ENCODE results near the gene TMEM92.

TMEM92 gene

DNA sequence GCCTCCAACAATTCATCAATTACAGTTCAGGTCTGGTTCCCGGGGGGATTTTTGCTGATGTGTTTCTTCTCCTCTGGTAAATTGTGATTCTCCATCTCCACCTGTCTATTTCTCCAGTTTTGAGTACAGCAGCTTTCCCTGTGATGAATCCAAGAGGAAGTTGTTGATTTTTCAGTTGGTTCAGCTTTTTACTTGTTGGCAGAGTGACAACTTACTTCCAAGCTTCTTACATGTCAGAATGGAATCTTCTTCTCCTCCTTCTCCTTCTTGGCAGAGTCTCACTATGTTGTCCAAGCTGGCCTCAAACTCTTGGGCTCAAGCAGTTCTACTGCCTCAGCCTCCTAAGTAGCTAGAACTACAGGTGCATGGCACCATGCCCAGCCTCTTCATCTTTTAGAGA is 33.4 kb upstream of the TMEM92 start:
- H3K4me3 ChIP-seq (ENCODE audit: low read length, poor library complexity, severe bottlenecking) = no peak overlapping the region
- H3K27me3 ChIP-seq (ENCODE audit: insufficient read depth, low read length, poor library complexity, severe bottlenecking) = no peaks in the 10 kb centered on the region
- H3K9me3 ChIP-seq (ENCODE audit: insufficient read depth, low read depth, low read length) = no peaks in the 10 kb centered on the region
- TF ChIP-seq EZH2phosphoT487 (IDR thresholded peaks at IDR 0.05; ENCODE audit: borderline replicate concordance) = no peak
- no peaks in the 10 kb centered on the region for H3K79me2 ChIP-seq (ENCODE audit: insufficient read depth, low read length)
- H3K4me1 ChIP-seq (ENCODE audit: insufficient read depth, low read length, poor library complexity, severe bottlenecking) = no peaks in the 10 kb centered on the region
- H2AFZ ChIP-seq (ENCODE audit: low read length) = no peak overlapping the region
- H4K20me1 ChIP-seq (ENCODE audit: insufficient read depth, low read length, poor library complexity, severe bottlenecking) = no peaks in the 10 kb centered on the region
- H3K36me3 ChIP-seq (ENCODE audit: insufficient read depth, low read length) = no peaks in the 10 kb centered on the region
- H3F3A ChIP-seq (ENCODE audit: low read depth) = no peaks in the 10 kb centered on the region
- no peak overlapping the region for H3K9ac ChIP-seq (ENCODE audit: low read depth, low read length, poor library complexity, severe bottlenecking)
- no peaks in the 10 kb centered on the region for H3K9me2 ChIP-seq (replicated peaks; ENCODE audit: low read depth, low read length)
- H3K4me2 ChIP-seq (ENCODE audit: low read depth, low read length, poor library complexity, severe bottlenecking) = no peak overlapping the region

GRCh38 chr17:50241431-50241830 is 32.8 kb upstream of the TMEM92 start:
- no peak overlapping the region for H3K4me3 ChIP-seq (ENCODE audit: low read length, poor library complexity, severe bottlenecking)

GRCh38 chr17:50244771-50245170 is 29.5 kb upstream of the TMEM92 start:
- no peaks in the 10 kb centered on the region for H3K36me3 ChIP-seq (ENCODE audit: insufficient read depth, low read length)
- H3K4me1 ChIP-seq (ENCODE audit: insufficient read depth, low read length, poor library complexity, severe bottlenecking) = no peaks in the 10 kb centered on the region
- no peak overlapping the region for H3K4me3 ChIP-seq (ENCODE audit: low read length, poor library complexity, severe bottlenecking)
- H3K27me3 ChIP-seq (ENCODE audit: insufficient read depth, low read length, poor library complexity, severe bottlenecking) = no peaks in the 10 kb centered on the region
- TF ChIP-seq, protein P1, sequence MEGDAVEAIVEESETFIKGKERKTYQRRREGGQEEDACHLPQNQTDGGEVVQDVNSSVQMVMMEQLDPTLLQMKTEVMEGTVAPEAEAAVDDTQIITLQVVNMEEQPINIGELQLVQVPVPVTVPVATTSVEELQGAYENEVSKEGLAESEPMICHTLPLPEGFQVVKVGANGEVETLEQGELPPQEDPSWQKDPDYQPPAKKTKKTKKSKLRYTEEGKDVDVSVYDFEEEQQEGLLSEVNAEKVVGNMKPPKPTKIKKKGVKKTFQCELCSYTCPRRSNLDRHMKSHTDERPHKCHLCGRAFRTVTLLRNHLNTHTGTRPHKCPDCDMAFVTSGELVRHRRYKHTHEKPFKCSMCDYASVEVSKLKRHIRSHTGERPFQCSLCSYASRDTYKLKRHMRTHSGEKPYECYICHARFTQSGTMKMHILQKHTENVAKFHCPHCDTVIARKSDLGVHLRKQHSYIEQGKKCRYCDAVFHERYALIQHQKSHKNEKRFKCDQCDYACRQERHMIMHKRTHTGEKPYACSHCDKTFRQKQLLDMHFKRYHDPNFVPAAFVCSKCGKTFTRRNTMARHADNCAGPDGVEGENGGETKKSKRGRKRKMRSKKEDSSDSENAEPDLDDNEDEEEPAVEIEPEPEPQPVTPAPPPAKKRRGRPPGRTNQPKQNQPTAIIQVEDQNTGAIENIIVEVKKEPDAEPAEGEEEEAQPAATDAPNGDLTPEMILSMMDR (conservative IDR thresholded peaks at IDR 0.05; ENCODE audit: low read length) = no peak
- H4K20me1 ChIP-seq (ENCODE audit: insufficient read depth, low read length, poor library complexity, severe bottlenecking) = no peaks in the 10 kb centered on the region
- no peaks in the 10 kb centered on the region for H3K9me2 ChIP-seq (replicated peaks; ENCODE audit: low read depth, low read length)
- no peak overlapping the region for H2AFZ ChIP-seq (ENCODE audit: low read length)
- no peaks in the 10 kb centered on the region for H3K79me2 ChIP-seq (ENCODE audit: insufficient read depth, low read length)
- H3F3A ChIP-seq (ENCODE audit: low read depth) = no peaks in the 10 kb centered on the region
- 0 out of 2 replicates have a peak, but pooled peaks cover 7% of the 10 kb centered on the region for H3K9me3 ChIP-seq (ENCODE audit: insufficient read depth, low read depth, low read length)
- H3K4me2 ChIP-seq (ENCODE audit: low read depth, low read length, poor library complexity, severe bottlenecking) = no peak overlapping the region
- H3K9ac ChIP-seq (ENCODE audit: low read depth, low read length, poor library complexity, severe bottlenecking) = no peak overlapping the region

More at GRCh38 chr17:50241431-50241830, 32.8 kb upstream of the TMEM92 start:
- Histone ChIP-seq H3K79me2 (ENCODE audit: insufficient read depth, low read length) (no peaks in the 10 kb centered on the region), H3K9ac (ENCODE audit: low read depth, low read length, poor library complexity, severe bottlenecking) (no peak overlapping the region), H3F3A (ENCODE audit: low read depth) (no peaks in the 10 kb centered on the region), H3K36me3 (ENCODE audit: insufficient read depth, low read length) (no peaks in the 10 kb centered on the region), H3K27me3 (ENCODE audit: insufficient read depth, low read length, poor library complexity, severe bottlenecking) (no peaks in the 10 kb centered on the region), H2AFZ (ENCODE audit: low read length) (no peak overlapping the region), H3K4me1 (ENCODE audit: insufficient read depth, low read length, poor library complexity, severe bottlenecking) (no peaks in the 10 kb centered on the region), H3K9me3 (ENCODE audit: insufficient read depth, low read depth, low read length) (no peaks in the 10 kb centered on the region), H3K9me2 (replicated peaks; ENCODE audit: low read depth, low read length) (no peaks in the 10 kb centered on the region), H3K4me2 (ENCODE audit: low read depth, low read length, poor library complexity, severe bottlenecking) (no peak overlapping the region), H4K20me1 (ENCODE audit: insufficient read depth, low read length, poor library complexity, severe bottlenecking) (no peaks in the 10 kb centered on the region)
- no peak for TF ChIP-seq EZH2phosphoT487 (IDR thresholded peaks at IDR 0.05; ENCODE audit: borderline replicate concordance)
- TF ChIP-seq, protein P1 (conservative IDR thresholded peaks at IDR 0.05; ENCODE audit: low read length) = no peak

GRCh38 chr17:50248255-50248654 is 26.0 kb upstream of the TMEM92 start:
- H3K4me3 ChIP-seq (ENCODE audit: low read length, poor library complexity, severe bottlenecking) = no peak overlapping the region
- H3K9me2 ChIP-seq (replicated peaks; ENCODE audit: low read depth, low read length) = no peaks in the 10 kb centered on the region
- H3K9ac ChIP-seq (ENCODE audit: low read depth, low read length, poor library complexity, severe bottlenecking) = no peak overlapping the region
- no peak for TF ChIP-seq EZH2phosphoT487 (IDR thresholded peaks at IDR 0.05; ENCODE audit: borderline replicate concordance)
- TF ChIP-seq, protein P1 (conservative IDR thresholded peaks at IDR 0.05; ENCODE audit: low read length) = no peak
- H3K79me2 ChIP-seq (ENCODE audit: insufficient read depth, low read length) = no peaks in the 10 kb centered on the region
- H2AFZ ChIP-seq (ENCODE audit: low read length) = no peak overlapping the region
- H4K20me1 ChIP-seq (ENCODE audit: insufficient read depth, low read length, poor library complexity, severe bottlenecking) = no peaks in the 10 kb centered on the region
- H3K4me2 ChIP-seq (ENCODE audit: low read depth, low read length, poor library complexity, severe bottlenecking) = no peak overlapping the region
- no peaks in the 10 kb centered on the region for H3F3A ChIP-seq (ENCODE audit: low read depth)
- H3K27me3 ChIP-seq (ENCODE audit: insufficient read depth, low read length, poor library complexity, severe bottlenecking) = no peaks in the 10 kb centered on the region
- no peaks in the 10 kb centered on the region for H3K36me3 ChIP-seq (ENCODE audit: insufficient read depth, low read length)
- 0 out of 2 replicates have a peak, but pooled peaks cover 7% of the 10 kb centered on the region for H3K9me3 ChIP-seq (ENCODE audit: insufficient read depth, low read depth, low read length)
- H3K4me1 ChIP-seq (ENCODE audit: insufficient read depth, low read length, poor library complexity, severe bottlenecking) = no peaks in the 10 kb centered on the region

Data from Loucy (cell line).